WTC11 (cell line): Measurements from ENCODE around the gene AHCYL1.

Experiments
- AFF4 ChIP-seq: sonication (generic); formaldehyde crosslinking; IDR thresholded peaks from 2 replicates; pipeline ENCODE4 v1.8.1; 2023; ENCODE audit warnings: mild to moderate bottlenecking, missing genetic modification reagents, borderline replicate concordance
- CTCF ChIP-seq: fragments of 200-600 bp; IDR thresholded peaks from 2 replicates; pipeline ENCODE4 v1.8.0; 2022; ENCODE audit warnings: antibody characterized with exemption
- ETV6 ChIP-seq: sonication (generic); formaldehyde crosslinking; IDR thresholded peaks from 2 replicates; pipeline ENCODE4 v1.8.1; 2022; ENCODE audit warnings: mild to moderate bottlenecking, missing genetic modification reagents
- FOXK1 ChIP-seq: sonication (generic); formaldehyde crosslinking; IDR thresholded peaks from 2 replicates; pipeline ENCODE4 v1.8.0; 2022; ENCODE audit warnings: mild to moderate bottlenecking, moderate library complexity, missing genetic modification reagents
- NFATC4 ChIP-seq: fragments of 250-450 bp; sonication (Bioruptor Pico); IDR thresholded peaks from 2 replicates; pipeline ENCODE4 v1.9.0; 2021; ENCODE audit warnings: mild to moderate bottlenecking
- TP53 ChIP-seq: sonication (generic); formaldehyde crosslinking; IDR thresholded peaks from 2 replicates; pipeline ENCODE4 v1.8.1; 2023; ENCODE audit warnings: mild to moderate bottlenecking, missing genetic modification reagents
- TF ChIP-seq, protein P1 (sequence below): fragments of 250-450 bp; sonication (Bioruptor Pico); IDR thresholded peaks from 2 replicates; pipeline ENCODE4 v1.9.0; 2021; ENCODE audit warnings: mild to moderate bottlenecking

DNA sequence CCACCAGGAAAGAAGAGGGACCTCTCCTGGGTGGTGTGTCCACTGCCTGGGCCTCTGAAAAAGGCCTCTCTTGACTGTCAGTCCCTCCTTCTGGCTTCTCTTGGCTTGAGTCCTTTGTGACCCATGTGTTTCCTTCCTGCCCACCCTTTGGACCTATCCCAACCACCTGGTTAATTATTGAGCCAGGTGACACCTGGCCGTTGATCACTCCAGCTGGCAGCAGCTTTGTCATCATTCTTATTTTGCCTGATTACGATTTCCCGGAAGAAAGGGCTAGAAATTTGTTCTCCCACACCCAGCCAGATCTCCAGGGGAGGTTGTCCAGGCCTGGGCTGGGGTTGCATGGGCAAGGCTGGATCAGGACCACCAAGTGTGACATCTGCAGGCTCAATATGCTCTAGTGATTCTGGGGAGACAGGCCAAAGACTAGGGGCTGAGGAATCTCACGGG lies 49.1 kb upstream of the AHCYL1 start:
- TF ChIP-seq TP53 (CRISPR knock-in tag) = no peak
- TF ChIP-seq, protein P1, sequence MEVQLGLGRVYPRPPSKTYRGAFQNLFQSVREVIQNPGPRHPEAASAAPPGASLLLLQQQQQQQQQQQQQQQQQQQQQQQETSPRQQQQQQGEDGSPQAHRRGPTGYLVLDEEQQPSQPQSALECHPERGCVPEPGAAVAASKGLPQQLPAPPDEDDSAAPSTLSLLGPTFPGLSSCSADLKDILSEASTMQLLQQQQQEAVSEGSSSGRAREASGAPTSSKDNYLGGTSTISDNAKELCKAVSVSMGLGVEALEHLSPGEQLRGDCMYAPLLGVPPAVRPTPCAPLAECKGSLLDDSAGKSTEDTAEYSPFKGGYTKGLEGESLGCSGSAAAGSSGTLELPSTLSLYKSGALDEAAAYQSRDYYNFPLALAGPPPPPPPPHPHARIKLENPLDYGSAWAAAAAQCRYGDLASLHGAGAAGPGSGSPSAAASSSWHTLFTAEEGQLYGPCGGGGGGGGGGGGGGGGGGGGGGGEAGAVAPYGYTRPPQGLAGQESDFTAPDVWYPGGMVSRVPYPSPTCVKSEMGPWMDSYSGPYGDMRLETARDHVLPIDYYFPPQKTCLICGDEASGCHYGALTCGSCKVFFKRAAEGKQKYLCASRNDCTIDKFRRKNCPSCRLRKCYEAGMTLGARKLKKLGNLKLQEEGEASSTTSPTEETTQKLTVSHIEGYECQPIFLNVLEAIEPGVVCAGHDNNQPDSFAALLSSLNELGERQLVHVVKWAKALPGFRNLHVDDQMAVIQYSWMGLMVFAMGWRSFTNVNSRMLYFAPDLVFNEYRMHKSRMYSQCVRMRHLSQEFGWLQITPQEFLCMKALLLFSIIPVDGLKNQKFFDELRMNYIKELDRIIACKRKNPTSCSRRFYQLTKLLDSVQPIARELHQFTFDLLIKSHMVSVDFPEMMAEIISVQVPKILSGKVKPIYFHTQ = no peak
- TF ChIP-seq NFATC4 (CRISPR knock-in tag) = no peak
- no peak for TF ChIP-seq CTCF
- no peak for TF ChIP-seq AFF4
- no peak for TF ChIP-seq FOXK1 (CRISPR knock-in tag)
- TF ChIP-seq ETV6 (CRISPR knock-in tag) = no peak
